DND-41 (cell line): ENCODE measurements around the gene COX6B2.
A peak's percentile ranks its signal among the peaks of the same experiment; 100 is the strongest.
"Not testable (repeated sequence)": the region's sequence is repeated elsewhere in the genome, so short reads cannot be mapped to it uniquely, and the experiment has no call there.

Experiments used
- ATAC-seq: fragments of 200-7000 bp; cut with Tn5 transposase; 3 replicates; pipeline ENCODE4 v1.9.1; 2021; ENCODE audit warnings: low read depth; ENCODE audit not compliant: insufficient read depth
- DNase-seq: peaks from one replicate; pipeline ENCODE4 v3.0.0-alpha.2; 2020
- H2AFZ ChIP-seq: 2 replicates; pipeline ENCODE4 v1.6.0; 2012; ENCODE audit warnings: low read depth, low read length
- H3K27ac ChIP-seq: 2 replicates; pipeline ENCODE4 v1.5.1; 2012; ENCODE audit warnings: low read length, inconsistent platforms
- H3K27me3 ChIP-seq: fragments of 200-600 bp; sonication (generic); 2 replicates; pipeline ENCODE4 v1.6.0; 2012; ENCODE audit warnings: low read length, mild to moderate bottlenecking, inconsistent platforms; ENCODE audit not compliant: insufficient read depth, poor library complexity
- H3K36me3 ChIP-seq: 2 replicates; pipeline ENCODE4 v1.5.1; 2012; ENCODE audit warnings: low read length, inconsistent platforms; ENCODE audit not compliant: insufficient read depth
- H3K4me1 ChIP-seq: 2 replicates; pipeline ENCODE4 v1.5.1; 2012; ENCODE audit warnings: mild to moderate bottlenecking, low read length; ENCODE audit not compliant: insufficient read depth
- H3K4me2 ChIP-seq: 2 replicates; pipeline ENCODE4 v1.6.0; 2012; ENCODE audit warnings: mild to moderate bottlenecking, moderate library complexity, low read length, inconsistent platforms; ENCODE audit not compliant: insufficient read depth
- H3K4me3 ChIP-seq, 2 experiments: fragments of 200-600 bp in 1 of 2; shearing (Covaris generic) in 1 of 2; 2 replicates each; pipeline ENCODE4 v1.5.1; 2012 to 2016; ENCODE audit warnings: inconsistent platforms in 2 of 2, low read length in 2 of 2, mild to moderate bottlenecking in 2 of 2, low read depth in 1 of 2, moderate library complexity in 1 of 2
- H3K79me2 ChIP-seq: 2 replicates; pipeline ENCODE4 v1.6.0; 2012; ENCODE audit warnings: low read length, inconsistent platforms; ENCODE audit not compliant: insufficient read depth
- H3K9ac ChIP-seq: 2 replicates; pipeline ENCODE4 v1.6.0; 2012; ENCODE audit warnings: low read depth, mild to moderate bottlenecking, inconsistent platforms, low read length, moderate library complexity
- H3K9me3 ChIP-seq: 2 replicates; pipeline ENCODE4 v1.5.1; 2012; ENCODE audit warnings: low read length, moderate library complexity, mild to moderate bottlenecking, inconsistent platforms; ENCODE audit not compliant: insufficient read depth, severe bottlenecking
- H4K20me1 ChIP-seq: 2 replicates; pipeline ENCODE4 v1.6.0; 2012; ENCODE audit warnings: low read length; ENCODE audit not compliant: insufficient read depth
- CTCF ChIP-seq: IDR thresholded peaks from 2 replicates; pipeline ENCODE4 v1.5.1; 2012; ENCODE audit warnings: borderline replicate concordance, low read length, moderate library complexity, mild to moderate bottlenecking; ENCODE audit not compliant: poor library complexity, severe bottlenecking; ENCODE audit errors: extremely low read depth
- EZH2 ChIP-seq: IDR thresholded peaks from 3 replicates; pipeline ENCODE4 v1.6.1; 2012; ENCODE audit warnings: borderline replicate concordance, low read depth, mild to moderate bottlenecking, moderate library complexity, low read length, inconsistent platforms; ENCODE audit not compliant: severe bottlenecking

COX6B2 gene

GRCh38 chr19:55339105-55339888 lies 15.2 kb downstream of the COX6B2 start, which contains the start of gene KMT5C:
TSS of gene KMT5C (plus strand) at chr19:55339876. CDS start at chr19:55341937, 2,061 bp downstream.
- Histone ChIP-seq H3K79me2 (peaks cover 28% of the 10 kb centered on the region), H3K27ac (peak within 1 kb of the TSS; percentile 89), H2AFZ (peak within 1 kb of the TSS; percentile 62), H3K4me3 (peak within 1 kb of the TSS; percentile 84 to 92), H3K4me1 (peaks cover 34% of the 10 kb centered on the region), H3K4me2 (peak within 1 kb of the TSS; percentile 91), H3K9ac (peak within 1 kb of the TSS; percentile 93), H3K9me3 (no peaks in the 10 kb centered on the region), H3K27me3 (no peaks in the 10 kb centered on the region), H3K36me3 (peaks cover 28% of the 10 kb centered on the region), H4K20me1 (peaks cover 26% of the 10 kb centered on the region)
- DNase-seq, result peak; percentile 100
- TF ChIP-seq EZH2 (no peak), CTCF (peak; percentile 36)
- peak; percentile 84 for ATAC-seq

- ATAC-seq (no peak), DNase-seq (no peak)
These were observed 18.4 kb downstream of the COX6B2 start for GRCh38 chr19:55336101-55336500.

GRCh38 chr19:55333870-55334269 lies 20.6 kb downstream of the COX6B2 start:
- Histone ChIP-seq H3K79me2 (no peaks in the 10 kb centered on the region), H2AFZ (no peak overlapping the region), H3K36me3 (no peaks in the 10 kb centered on the region), H4K20me1 (no peaks in the 10 kb centered on the region), H3K4me3 (no peak overlapping the region), H3K9me3 (no peaks in the 10 kb centered on the region), H3K27ac (no peak overlapping the region), H3K4me2 (no peak overlapping the region), H3K4me1 (peaks cover 9% of the 10 kb centered on the region), H3K9ac (no peak overlapping the region), H3K27me3 (no peaks in the 10 kb centered on the region)
- TF ChIP-seq CTCF, result no peak
- TF ChIP-seq EZH2, result no peak
- ATAC-seq (no peak), DNase-seq (no peak)

More at GRCh38 chr19:55336101-55336500, 18.4 kb downstream of the COX6B2 start:
- H3K4me3 ChIP-seq, result no peak overlapping the region
- no peak overlapping the region for H2AFZ ChIP-seq
- no peaks in the 10 kb centered on the region for H3K9me3 ChIP-seq
- H3K36me3 ChIP-seq, result no peaks in the 10 kb centered on the region
- no peak overlapping the region for H3K4me2 ChIP-seq
- H3K9ac ChIP-seq, result no peak overlapping the region
- no peak for TF ChIP-seq CTCF
- no peak for TF ChIP-seq EZH2
- H3K27me3 ChIP-seq, result no peaks in the 10 kb centered on the region
- H4K20me1 ChIP-seq, result no peaks in the 10 kb centered on the region
- peaks cover 12% of the 10 kb centered on the region for H3K79me2 ChIP-seq
- no peak overlapping the region for H3K27ac ChIP-seq
- peaks cover 18% of the 10 kb centered on the region for H3K4me1 ChIP-seq

- not testable (repeated sequence) for H3K27me3 ChIP-seq, H3K79me2 ChIP-seq, H3K36me3 ChIP-seq, H3K9me3 ChIP-seq, H3K27ac ChIP-seq, DNase-seq, H2AFZ ChIP-seq, ATAC-seq, H4K20me1 ChIP-seq, H3K4me1 ChIP-seq, H3K9ac ChIP-seq, H3K4me3 ChIP-seq, H3K4me2 ChIP-seq
These were observed 24.7 kb downstream of the COX6B2 start for GRCh38 chr19:55329791-55330190.

- not testable (repeated sequence) for H3K4me3 ChIP-seq, H3K4me1 ChIP-seq, H2AFZ ChIP-seq, ATAC-seq, H3K27ac ChIP-seq, H3K4me2 ChIP-seq, H3K9me3 ChIP-seq, DNase-seq, H3K36me3 ChIP-seq, H3K9ac ChIP-seq, H4K20me1 ChIP-seq, H3K79me2 ChIP-seq, H3K27me3 ChIP-seq
These were observed 25.7 kb downstream of the COX6B2 start for GRCh38 chr19:55328774-55329318.
